ENCODE results near the gene PLK1. TPM values are rescaled to one million over a fixed set of nuclear protein-coding genes. Genes with fewer than 3 reads are reported as not detected.

Gene PLK1
- total and polyA plus RNA-seq, 2 of the 13 experiments (the other 11 are each of a cell fraction or from before 2014, with no cell fraction given), result 71.5 to 76.3 TPM

GRCh38 chr16:23687034-23687808, 8.5 kb downstream of the PLK1 start (continued):
- TF ChIP-seq ZBTB34 (CRISPR knock-in tag; IDR thresholded peaks at IDR 0.05) (no peak), FOXA1 (IDR thresholded peaks at IDR 0.05) (no peak), FOXA1 (CRISPR knock-in tag; IDR thresholded peaks at IDR 0.05) (no peak), NCOA5 (CRISPR knock-in tag; IDR thresholded peaks at IDR 0.05) (no peak)

DNA sequence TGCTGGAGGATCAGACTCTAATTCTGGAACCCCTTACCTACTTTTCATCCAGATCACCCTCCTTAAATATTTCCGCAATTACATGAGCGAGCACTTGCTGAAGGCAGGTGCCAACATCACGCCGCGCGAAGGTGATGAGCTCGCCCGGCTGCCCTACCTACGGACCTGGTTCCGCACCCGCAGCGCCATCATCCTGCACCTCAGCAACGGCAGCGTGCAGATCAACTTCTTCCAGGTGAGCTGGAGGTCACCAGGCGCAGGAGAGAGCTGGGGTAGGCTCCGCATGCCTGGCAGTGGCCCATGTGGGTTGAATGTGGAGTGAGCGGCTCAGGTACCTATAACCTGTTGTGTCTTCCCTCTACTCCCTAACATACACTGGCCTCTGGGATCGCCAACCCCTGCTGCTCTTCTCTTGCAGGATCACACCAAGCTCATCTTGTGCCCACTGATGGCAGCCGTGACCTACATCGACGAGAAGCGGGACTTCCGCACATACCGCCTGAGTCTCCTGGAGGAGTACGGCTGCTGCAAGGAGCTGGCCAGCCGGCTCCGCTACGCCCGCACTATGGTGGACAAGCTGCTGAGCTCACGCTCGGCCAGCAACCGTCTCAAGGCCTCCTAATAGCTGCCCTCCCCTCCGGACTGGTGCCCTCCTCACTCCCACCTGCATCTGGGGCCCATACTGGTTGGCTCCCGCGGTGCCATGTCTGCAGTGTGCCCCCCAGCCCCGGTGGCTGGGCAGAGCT, 10.9 kb downstream of the PLK1 start:
- Histone ChIP-seq H3K79me2 (ENCODE audit: insufficient read depth, low read length) (no peaks in the 10 kb centered on the region), H2AFZ (ENCODE audit: low read length) (no peak overlapping the region), H3K4me3 (replicated peaks in 1 of 3; ENCODE audit: insufficient read depth in 1 of 3, low read depth in 2 of 3, low read length in 3 of 3) (no peak overlapping the region), H3K9ac (ENCODE audit: insufficient read depth, low read depth, low read length) (no peak overlapping the region), H3K36me3 (replicated peaks in 1 of 2; ENCODE audit: control insufficient read depth in 1 of 2, insufficient read depth in 2 of 2, low read length in 2 of 2) (peaks cover 49 to 73% of the 10 kb centered on the region in 2 experiments), H3K4me1 (ENCODE audit: insufficient read depth, low read length) (peaks cover 8% of the 10 kb centered on the region), H3K4me2 (ENCODE audit: low read depth, low read length) (no peak overlapping the region), H3K9me3 (ENCODE audit: low read length) (no peaks in the 10 kb centered on the region), H4K20me1 (ENCODE audit: insufficient read depth, low read length) (no peaks in the 10 kb centered on the region; the same call in 1 of the 2 replicates), H3K27me3 (ENCODE audit: control insufficient read depth in 1 of 2, insufficient read depth in 2 of 2, low read length in 2 of 2) (no peaks in the 10 kb centered on the region), H3K27ac (ENCODE audit: extremely low read length, insufficient read depth, low read length) (no peak overlapping the region)
- no peak for DNase-seq (ENCODE audit: low spot score)
- ChIA-PET POLR2A (no interaction called here), CTCF (ENCODE audit: low intra/inter-chr PET ratio, low total read pairs) (no interaction called here)
- no peak for ATAC-seq
- intact Hi-C loops (cut with micrococcal nuclease; ENCODE audit: unreplicated experiment) (no loop called here), in situ Hi-C loops (cut with HindIII; ENCODE audit: extremely low pct_ligation_motif_present, low pct_unique_long_range_greater_than_20kb) (no loop called here)
- FAIRE-seq, result no peak
- BruUV-seq (replicated peaks), result TSS peak; percentile 38
- 98% methylated on average over 36 of the region's 36 CpGs for WGBS (ENCODE audit: low lambda C conversion rate)
- TF ChIP-seq POLR2AphosphoS2 (IDR thresholded peaks at IDR 0.05; ENCODE audit: low read depth, low read length), result no peak
- TF ChIP-seq DNMT1 (CRISPR knock-in tag; IDR thresholded peaks at IDR 0.05), result 0 out of 2 replicates have a peak, but pooled peaks have one; percentile 34
- TF ChIP-seq HCFC1 (IDR thresholded peaks at IDR 0.05; ENCODE audit: low read depth, low read length), result no peak
- no peak for TF ChIP-seq ZSCAN29 (CRISPR knock-in tag; conservative IDR thresholded peaks at IDR 0.05)
- TF ChIP-seq NR2F1 (CRISPR knock-in tag; IDR thresholded peaks at IDR 0.05), result no peak
- no peak for TF ChIP-seq FOXA1 (IDR thresholded peaks at IDR 0.05)
- TF ChIP-seq FOXA1 (CRISPR knock-in tag; IDR thresholded peaks at IDR 0.05), result no peak
- no peak for TF ChIP-seq FOXJ3 (CRISPR knock-in tag; IDR thresholded peaks at IDR 0.05; ENCODE audit: borderline replicate concordance)
- TF ChIP-seq ZNF276 (CRISPR knock-in tag; IDR thresholded peaks at IDR 0.05; ENCODE audit: low read depth), result no peak
- no peak for TF ChIP-seq PPARG (CRISPR knock-in tag; conservative IDR thresholded peaks at IDR 0.05)
- no peak for TF ChIP-seq ZNF577 (CRISPR knock-in tag; IDR thresholded peaks at IDR 0.05; ENCODE audit: borderline replicate concordance, low read depth)
- TF ChIP-seq ZNF616 (CRISPR knock-in tag; IDR thresholded peaks at IDR 0.05; ENCODE audit: low read depth), result no peak
- TF ChIP-seq, protein P1, sequence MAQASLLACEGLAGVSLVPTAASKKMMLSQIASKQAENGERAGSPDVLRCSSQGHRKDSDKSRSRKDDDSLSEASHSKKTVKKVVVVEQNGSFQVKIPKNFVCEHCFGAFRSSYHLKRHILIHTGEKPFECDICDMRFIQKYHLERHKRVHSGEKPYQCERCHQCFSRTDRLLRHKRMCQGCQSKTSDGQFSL (CRISPR knock-in tag; IDR thresholded peaks at IDR 0.05), result no peak
- 0 out of 2 replicates have a peak, but pooled peaks have one; percentile 30 for TF ChIP-seq MTA1 (CRISPR knock-in tag; IDR thresholded peaks at IDR 0.05; ENCODE audit: borderline replicate concordance)
- peak; percentile 38; the same call in 1 of the 2 replicates for TF ChIP-seq IRF9 (CRISPR knock-in tag; IDR thresholded peaks at IDR 0.05; ENCODE audit: borderline replicate concordance)

Measured in HepG2 (cell line).